ENCODE results near the gene SLC38A8.

Gene SLC38A8

GRCh38 chr16:83973077-83973476 is 69.5 kb downstream of the SLC38A8 start:
- TF ChIP-seq MAX (IDR thresholded peaks at IDR 0.05; ENCODE audit: low read depth, low read length) (no peak), POLR2A (IDR thresholded peaks at IDR 0.05; ENCODE audit: extremely low read depth, insufficient read length) (no peak), MYC (IDR thresholded peaks at IDR 0.05; ENCODE audit: low read depth, low read length) (no peak), CTCF (IDR thresholded peaks at IDR 0.05; ENCODE audit: low read depth, low read length) (no peak)
- H3K4me3 ChIP-seq (ENCODE audit: low read depth, low read length): no peak overlapping the region
- no peak for DNase-seq (ENCODE audit: low read depth)

GRCh38 chr16:83972256-83973008 is 70.2 kb downstream of the SLC38A8 start:
- TF ChIP-seq POLR2A (IDR thresholded peaks at IDR 0.05; ENCODE audit: extremely low read depth, insufficient read length) (no peak), MYC (IDR thresholded peaks at IDR 0.05; ENCODE audit: low read depth, low read length) (no peak), MAX (IDR thresholded peaks at IDR 0.05; ENCODE audit: low read depth, low read length) (no peak), CTCF (IDR thresholded peaks at IDR 0.05; ENCODE audit: low read depth, low read length) (no peak)
- no peak overlapping the region for H3K4me3 ChIP-seq (ENCODE audit: low read depth, low read length)
- DNase-seq (ENCODE audit: low read depth): no peak

GRCh38 chr16:83971165-83972130 is 71.1 kb downstream of the SLC38A8 start:
- H3K4me3 ChIP-seq (ENCODE audit: low read depth, low read length): no peak overlapping the region
- no peak for TF ChIP-seq MYC (IDR thresholded peaks at IDR 0.05; ENCODE audit: low read depth, low read length)
- TF ChIP-seq MAX (IDR thresholded peaks at IDR 0.05; ENCODE audit: low read depth, low read length): no peak
- no peak for TF ChIP-seq POLR2A (IDR thresholded peaks at IDR 0.05; ENCODE audit: extremely low read depth, insufficient read length)
- TF ChIP-seq CTCF (IDR thresholded peaks at IDR 0.05; ENCODE audit: low read depth, low read length): no peak
- DNase-seq (ENCODE audit: low read depth): no peak

GRCh38 chr16:83970430-83970815 is 72.2 kb downstream of the SLC38A8 start:
- H3K4me3 ChIP-seq (ENCODE audit: low read depth, low read length): no peak overlapping the region
- DNase-seq (ENCODE audit: low read depth): no peak
- TF ChIP-seq CTCF (IDR thresholded peaks at IDR 0.05; ENCODE audit: low read depth, low read length) (no peak), MYC (IDR thresholded peaks at IDR 0.05; ENCODE audit: low read depth, low read length) (no peak), POLR2A (IDR thresholded peaks at IDR 0.05; ENCODE audit: extremely low read depth, insufficient read length) (no peak), MAX (IDR thresholded peaks at IDR 0.05; ENCODE audit: low read depth, low read length) (no peak)

GRCh38 chr16:83969771-83970429 is 72.7 kb downstream of the SLC38A8 start:
- DNase-seq (ENCODE audit: low read depth): no peak
- TF ChIP-seq MYC (IDR thresholded peaks at IDR 0.05; ENCODE audit: low read depth, low read length) (no peak), CTCF (IDR thresholded peaks at IDR 0.05; ENCODE audit: low read depth, low read length) (no peak), POLR2A (IDR thresholded peaks at IDR 0.05; ENCODE audit: extremely low read depth, insufficient read length) (no peak), MAX (IDR thresholded peaks at IDR 0.05; ENCODE audit: low read depth, low read length) (no peak)
- no peak overlapping the region for H3K4me3 ChIP-seq (ENCODE audit: low read depth, low read length)
